ENCODE results near the gene RAB24.

DNA sequence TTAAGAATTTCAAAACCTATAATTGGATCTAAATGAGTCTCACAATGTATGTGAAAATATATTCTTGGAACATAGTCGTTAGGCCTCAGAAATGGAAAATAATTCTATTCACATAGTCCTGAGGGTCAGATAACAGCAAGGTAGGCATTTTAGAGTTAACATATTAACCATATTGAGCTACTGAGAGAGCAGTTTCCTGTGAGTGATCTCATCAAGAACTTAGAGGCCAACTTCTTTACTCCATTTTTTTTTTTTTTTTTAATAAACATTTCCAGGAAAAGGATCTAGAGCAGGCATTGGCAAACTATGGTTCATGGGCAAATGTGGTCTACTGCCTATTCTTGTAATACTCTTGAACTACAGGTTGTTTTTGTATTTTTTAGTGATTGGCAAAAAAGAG is 26.6 kb downstream of the RAB24 start:
- TF ChIP-seq, protein P1, sequence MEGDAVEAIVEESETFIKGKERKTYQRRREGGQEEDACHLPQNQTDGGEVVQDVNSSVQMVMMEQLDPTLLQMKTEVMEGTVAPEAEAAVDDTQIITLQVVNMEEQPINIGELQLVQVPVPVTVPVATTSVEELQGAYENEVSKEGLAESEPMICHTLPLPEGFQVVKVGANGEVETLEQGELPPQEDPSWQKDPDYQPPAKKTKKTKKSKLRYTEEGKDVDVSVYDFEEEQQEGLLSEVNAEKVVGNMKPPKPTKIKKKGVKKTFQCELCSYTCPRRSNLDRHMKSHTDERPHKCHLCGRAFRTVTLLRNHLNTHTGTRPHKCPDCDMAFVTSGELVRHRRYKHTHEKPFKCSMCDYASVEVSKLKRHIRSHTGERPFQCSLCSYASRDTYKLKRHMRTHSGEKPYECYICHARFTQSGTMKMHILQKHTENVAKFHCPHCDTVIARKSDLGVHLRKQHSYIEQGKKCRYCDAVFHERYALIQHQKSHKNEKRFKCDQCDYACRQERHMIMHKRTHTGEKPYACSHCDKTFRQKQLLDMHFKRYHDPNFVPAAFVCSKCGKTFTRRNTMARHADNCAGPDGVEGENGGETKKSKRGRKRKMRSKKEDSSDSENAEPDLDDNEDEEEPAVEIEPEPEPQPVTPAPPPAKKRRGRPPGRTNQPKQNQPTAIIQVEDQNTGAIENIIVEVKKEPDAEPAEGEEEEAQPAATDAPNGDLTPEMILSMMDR (IDR thresholded peaks at IDR 0.05; ENCODE audit: poor library complexity) = no peak
- TF ChIP-seq EZH2 (IDR thresholded peaks at IDR 0.05; ENCODE audit: borderline replicate concordance) = no peak
- no peak for TF ChIP-seq EZH2phosphoT487 (IDR thresholded peaks at IDR 0.05; ENCODE audit: low read depth, severe bottlenecking, unreplicated experiment)
